ENCODE results near the gene CHFR. TPM values are rescaled to one million over a fixed set of nuclear protein-coding genes. Genes with fewer than 3 reads are reported as not detected.
"Not testable (repeated sequence)": the region's sequence is repeated elsewhere in the genome, so short reads cannot be mapped to it uniquely, and the experiment has no call there.

The CHFR gene
- total and polyA plus RNA-seq, 5 donors: 12.5 to 27.6 (median 15.9) TPM

- ATAC-seq (no peak), DNase-seq (no peak)
- over 99% methylated on average over 11 of the region's 11 CpGs for WGBS
- Histone ChIP-seq H3K27ac (ENCODE audit: low read length) (no peak overlapping the region), H3K27me3 (ENCODE audit: control insufficient read depth, insufficient read depth) (no peaks in the 10 kb centered on the region), H3K9me3 (ENCODE audit: control insufficient read depth, low read length) (no peaks in the 10 kb centered on the region), H3K4me1 (ENCODE audit: control insufficient read depth, insufficient read depth, low read length) (no peaks in the 10 kb centered on the region), H3K4me3 (ENCODE audit: low read length) (no peak overlapping the region)
- intact Hi-C loops (cut with DNase I): no loop called here
Measured at GRCh38 chr12:132874175-132874574, 13.2 kb downstream of the CHFR start.

- 94% methylated on average over 10 of the region's 10 CpGs for WGBS
- no peaks in the 10 kb centered on the region for H3K27me3 ChIP-seq (ENCODE audit: control insufficient read depth, insufficient read depth)
- H3K9me3 ChIP-seq (ENCODE audit: control insufficient read depth, low read length): no peaks in the 10 kb centered on the region
- ATAC-seq (peak in 1 of 2 donors; percentile 50), DNase-seq (no peak)
- no peak overlapping the region for H3K4me3 ChIP-seq (ENCODE audit: low read length)
- no peaks in the 10 kb centered on the region for H3K4me1 ChIP-seq (ENCODE audit: control insufficient read depth, insufficient read depth, low read length)
- no peak overlapping the region for H3K27ac ChIP-seq (ENCODE audit: low read length)
- intact Hi-C loops (cut with DNase I): no loop called here
Measured at GRCh38 chr12:132873724-132874123, 13.7 kb downstream of the CHFR start.

- no peak overlapping the region for H3K4me3 ChIP-seq (ENCODE audit: low read length)
- ATAC-seq (peak in 1 of 2 donors; percentile 16), DNase-seq (no peak)
- WGBS: 87% methylated on average over 12 of the region's 12 CpGs
- H3K27ac ChIP-seq (ENCODE audit: low read length): no peak overlapping the region
- H3K27me3 ChIP-seq (ENCODE audit: control insufficient read depth, insufficient read depth): no peaks in the 10 kb centered on the region
- H3K4me1 ChIP-seq (ENCODE audit: control insufficient read depth, insufficient read depth, low read length): no peaks in the 10 kb centered on the region
- no peaks in the 10 kb centered on the region for H3K9me3 ChIP-seq (ENCODE audit: control insufficient read depth, low read length)
- intact Hi-C loops (cut with DNase I): no loop called here
Measured at GRCh38 chr12:132872975-132873421, 14.4 kb downstream of the CHFR start.

DNA sequence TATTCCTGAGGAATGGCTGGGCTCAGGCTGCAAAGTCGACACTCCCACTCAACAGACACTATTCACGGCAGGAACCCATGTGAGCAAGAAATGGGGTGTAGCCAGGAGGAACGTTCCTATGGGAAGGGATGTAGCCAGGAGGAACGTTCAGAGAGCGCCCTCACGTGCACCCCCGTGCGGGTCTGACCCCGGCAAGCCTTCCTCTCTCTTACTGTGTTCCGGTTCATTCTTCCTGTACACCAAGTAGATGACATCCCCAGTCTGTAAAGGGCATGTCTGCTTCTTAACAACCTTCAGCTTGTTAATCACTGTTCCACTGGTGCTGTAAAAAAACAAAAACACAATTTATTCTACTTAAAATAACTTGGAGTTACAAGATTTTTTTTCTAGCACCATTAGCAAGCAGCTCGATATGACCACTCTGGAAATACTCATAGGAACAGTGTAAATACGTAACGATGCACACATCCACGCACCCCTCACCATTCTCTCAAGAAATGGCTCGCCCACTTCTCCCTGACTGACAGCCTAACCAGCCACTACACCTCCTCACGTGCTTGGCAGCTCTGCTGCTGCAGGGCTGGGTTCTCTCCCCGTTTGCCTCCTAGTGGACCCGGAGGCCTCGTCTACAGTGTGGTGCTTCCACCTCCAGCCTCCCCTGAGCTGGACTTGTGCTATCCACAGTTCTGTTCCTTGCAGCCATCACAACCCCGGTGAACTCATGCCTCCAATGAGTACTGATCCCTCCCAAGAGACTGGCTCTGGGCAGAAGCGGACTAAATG lies 15.1 kb downstream of the CHFR start:
- H3K4me3 ChIP-seq (ENCODE audit: low read length): no peak overlapping the region
- WGBS: 92% methylated on average over 21 of the region's 21 CpGs
- ATAC-seq (no peak), DNase-seq (no peak)
- H3K27ac ChIP-seq (ENCODE audit: low read length): no peak overlapping the region
- intact Hi-C loops (cut with DNase I): no loop called here
- no peaks in the 10 kb centered on the region for H3K9me3 ChIP-seq (ENCODE audit: control insufficient read depth, low read length)
- no peaks in the 10 kb centered on the region for H3K27me3 ChIP-seq (ENCODE audit: control insufficient read depth, insufficient read depth)
- H3K4me1 ChIP-seq (ENCODE audit: control insufficient read depth, insufficient read depth, low read length): no peaks in the 10 kb centered on the region

DNA sequence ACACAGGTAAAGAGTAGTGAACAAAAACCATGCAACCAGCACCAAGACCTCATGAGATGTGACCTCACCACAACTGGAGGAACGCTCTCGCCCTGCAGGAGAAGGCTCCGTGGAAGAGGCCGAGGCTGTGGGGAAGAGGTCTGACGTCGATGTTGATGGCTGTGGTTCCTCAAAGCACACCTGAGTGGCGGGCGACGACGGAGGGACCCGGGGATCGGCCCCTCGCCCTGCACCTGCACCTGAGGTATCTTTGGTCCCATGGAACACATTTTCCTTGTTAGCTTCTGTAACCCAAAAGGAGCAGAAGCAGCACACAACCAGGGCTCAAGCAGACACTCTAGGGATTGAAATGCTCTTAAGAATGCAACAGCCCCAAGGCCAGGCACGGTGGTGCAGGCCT lies 17.9 kb downstream of the CHFR start:
- intact Hi-C loops (cut with DNase I): no loop called here
- no peak for ATAC-seq
- no peak overlapping the region for H3K27ac ChIP-seq (ENCODE audit: low read length)
- WGBS: 94% methylated on average over 14 of the region's 14 CpGs
- H3K9me3 ChIP-seq (ENCODE audit: control insufficient read depth, low read length): no peaks in the 10 kb centered on the region
- H3K4me3 ChIP-seq (ENCODE audit: low read length): no peak overlapping the region
- H3K4me1 ChIP-seq (ENCODE audit: control insufficient read depth, insufficient read depth, low read length): no peaks in the 10 kb centered on the region
- H3K27me3 ChIP-seq (ENCODE audit: control insufficient read depth, insufficient read depth): no peaks in the 10 kb centered on the region
- DNase-seq: no peak

DNA sequence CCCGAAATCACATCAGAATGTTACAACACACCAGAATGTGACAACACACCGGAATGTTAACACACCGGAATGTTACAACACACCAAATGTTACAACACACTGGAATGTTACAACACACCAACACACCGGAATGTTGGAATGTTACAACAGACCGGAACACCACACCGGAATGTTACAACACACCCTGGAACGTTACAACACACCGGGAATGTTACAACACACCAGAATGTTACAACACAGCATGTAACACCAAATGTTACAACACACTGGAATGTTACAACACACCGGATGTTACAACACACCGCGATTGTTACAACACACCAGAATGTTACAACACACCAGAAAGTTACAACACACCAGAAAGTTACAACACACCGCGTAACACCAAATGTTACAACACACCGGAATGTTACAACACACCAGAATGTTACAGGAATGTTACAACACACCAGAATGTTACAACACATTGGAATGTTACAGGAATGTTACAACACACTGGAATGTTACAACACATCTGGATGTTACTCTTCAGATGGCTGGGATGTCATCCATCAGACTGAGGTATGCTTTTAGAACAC lies 21.1 kb downstream of the CHFR start:
- Histone ChIP-seq H3K4me1 (ENCODE audit: control insufficient read depth, insufficient read depth, low read length) (no peaks in the 10 kb centered on the region), H3K4me3 (ENCODE audit: low read length) (no peak overlapping the region), H3K9me3 (ENCODE audit: control insufficient read depth, low read length) (no peaks in the 10 kb centered on the region), H3K27ac (ENCODE audit: low read length) (no peak overlapping the region), H3K27me3 (ENCODE audit: control insufficient read depth, insufficient read depth) (no peaks in the 10 kb centered on the region)
- ATAC-seq: no peak
- DNase-seq: no peak
- intact Hi-C loops (cut with DNase I): no loop called here
- 89% methylated on average over 14 of the region's 14 CpGs for WGBS

GRCh38 chr12:132861558-132861957 lies 25.8 kb downstream of the CHFR start:
- ATAC-seq (no peak), DNase-seq (no peak)
- Histone ChIP-seq H3K9me3 (ENCODE audit: control insufficient read depth, low read length) (no peaks in the 10 kb centered on the region), H3K4me3 (ENCODE audit: low read length) (no peak overlapping the region), H3K27me3 (ENCODE audit: control insufficient read depth, insufficient read depth) (no peaks in the 10 kb centered on the region), H3K27ac (ENCODE audit: low read length) (no peak overlapping the region), H3K4me1 (ENCODE audit: control insufficient read depth, insufficient read depth, low read length) (no peaks in the 10 kb centered on the region)
- intact Hi-C loops (cut with DNase I): no loop called here
- 86% methylated on average over 8 of the region's 8 CpGs for WGBS

DNA sequence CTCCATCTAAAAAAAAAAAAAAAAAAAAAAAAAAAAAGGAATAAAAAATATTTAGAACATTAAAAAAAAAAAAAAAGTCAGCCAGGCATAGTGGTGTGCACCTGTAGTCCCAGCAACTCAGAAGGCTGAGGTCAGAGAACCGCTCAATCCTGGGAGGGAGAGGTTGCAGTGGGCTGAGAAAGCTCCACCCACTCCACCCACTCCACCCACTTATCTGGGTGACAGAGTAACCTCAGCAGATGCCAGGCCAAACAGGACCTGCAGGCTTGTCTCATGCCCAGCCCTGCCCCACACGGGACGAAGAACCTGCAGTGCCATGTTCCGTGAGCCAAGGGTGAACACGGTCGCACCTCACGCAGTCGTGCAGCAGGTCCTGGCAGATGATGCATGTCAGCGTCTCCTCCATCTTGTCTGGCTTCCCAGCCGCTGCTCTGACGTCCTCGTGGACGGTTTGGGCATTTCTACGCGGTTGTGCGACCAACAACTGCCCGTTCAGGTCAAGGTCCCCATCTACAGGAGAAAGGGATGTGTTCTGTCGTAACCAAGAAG lies 28.6 kb downstream of the CHFR start:
- no peaks in the 10 kb centered on the region for H3K9me3 ChIP-seq (ENCODE audit: control insufficient read depth, low read length)
- H3K27me3 ChIP-seq (ENCODE audit: control insufficient read depth, insufficient read depth): no peaks in the 10 kb centered on the region
- no peak overlapping the region for H3K4me3 ChIP-seq (ENCODE audit: low read length)
- peak in 1 of 3 donors; percentile 38 for DNase-seq
- peak; percentile 31 to 52 for ATAC-seq
- no peaks in the 10 kb centered on the region for H3K4me1 ChIP-seq (ENCODE audit: control insufficient read depth, insufficient read depth, low read length)
- no peak overlapping the region for H3K27ac ChIP-seq (ENCODE audit: low read length)
- intact Hi-C loops (cut with DNase I): no loop called here
- WGBS: 91% methylated on average over 18 of the region's 18 CpGs

DNA sequence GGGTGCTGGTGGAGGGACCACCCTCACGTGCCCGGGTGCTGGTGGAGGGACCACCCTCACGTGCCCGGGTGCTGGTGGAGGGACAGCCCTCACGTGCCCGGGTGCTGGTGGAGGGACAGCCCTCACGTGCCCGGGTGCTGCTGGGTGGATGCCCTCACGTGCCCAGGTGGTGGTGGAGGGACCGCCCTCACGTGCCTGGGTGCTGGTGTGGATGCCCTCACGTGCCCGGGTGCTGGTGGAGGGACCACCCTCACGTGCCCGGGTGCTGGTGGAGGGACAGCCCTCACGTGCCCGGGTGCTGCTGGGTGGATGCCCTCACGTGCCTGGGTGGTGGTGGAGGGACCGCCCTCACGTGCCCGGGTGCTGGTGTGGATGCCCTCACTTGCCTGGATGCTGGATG lies 30.4 kb downstream of the CHFR start:
- DNase-seq; H3K9me3 ChIP-seq (ENCODE audit: control insufficient read depth, low read length); H3K27me3 ChIP-seq (ENCODE audit: control insufficient read depth, insufficient read depth); intact Hi-C loops (cut with DNase I); H3K27ac ChIP-seq (ENCODE audit: low read length); H3K4me3 ChIP-seq (ENCODE audit: low read length); H3K4me1 ChIP-seq (ENCODE audit: control insufficient read depth, insufficient read depth, low read length); ATAC-seq: not testable (repeated sequence)
- 98% methylated on average over 21 of the region's 21 CpGs for WGBS

DNA sequence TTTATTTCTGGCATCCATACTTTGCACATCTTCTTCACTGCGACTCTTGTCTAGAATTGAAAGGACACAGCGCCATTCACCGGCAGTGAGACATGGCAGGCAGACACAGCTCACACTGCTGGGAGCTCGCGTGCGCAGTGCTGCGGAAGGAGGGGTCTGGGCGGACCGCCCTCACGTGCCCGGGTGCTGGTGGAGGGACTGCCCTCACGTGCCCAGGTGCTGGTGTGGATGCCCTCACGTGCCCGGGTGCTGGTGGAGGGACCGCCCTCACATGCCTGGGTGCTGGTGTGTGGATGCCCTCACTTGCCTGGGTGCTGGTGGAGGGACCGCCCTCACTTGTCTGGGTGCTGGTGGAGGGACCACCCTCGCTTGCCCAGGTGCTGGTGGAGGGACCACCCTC lies 30.8 kb downstream of the CHFR start:
- Histone ChIP-seq H3K9me3 (ENCODE audit: control insufficient read depth, low read length) (no peaks in the 10 kb centered on the region), H3K4me3 (ENCODE audit: low read length) (no peak overlapping the region), H3K4me1 (ENCODE audit: control insufficient read depth, insufficient read depth, low read length) (no peaks in the 10 kb centered on the region), H3K27me3 (ENCODE audit: control insufficient read depth, insufficient read depth) (no peaks in the 10 kb centered on the region), H3K27ac (ENCODE audit: low read length) (no peak overlapping the region)
- ATAC-seq (peak in 1 of 2 donors; percentile 12), DNase-seq (no peak)
- intact Hi-C loops (cut with DNase I): no loop called here
- 93% methylated on average over 17 of the region's 17 CpGs for WGBS

GRCh38 chr12:132855211-132855610 lies 32.2 kb downstream of the CHFR start:
- not testable (repeated sequence) for ATAC-seq

More at GRCh38 chr12:132855211-132855610, 32.2 kb downstream of the CHFR start:
- H3K4me1 ChIP-seq (ENCODE audit: control insufficient read depth, insufficient read depth, low read length); H3K27ac ChIP-seq (ENCODE audit: low read length); H3K4me3 ChIP-seq (ENCODE audit: low read length); intact Hi-C loops (cut with DNase I); H3K9me3 ChIP-seq (ENCODE audit: control insufficient read depth, low read length); H3K27me3 ChIP-seq (ENCODE audit: control insufficient read depth, insufficient read depth); DNase-seq: not testable (repeated sequence)
- WGBS: 97% methylated on average over 14 of the region's 14 CpGs

All from right cardiac atrium (tissue), 5 donors.